Measurements from ENCODE around the gene CTTNBP2. TPM values are rescaled to one million over a fixed set of nuclear protein-coding genes. Genes with fewer than 3 reads are reported as not detected.

CTTNBP2 gene, protein sequence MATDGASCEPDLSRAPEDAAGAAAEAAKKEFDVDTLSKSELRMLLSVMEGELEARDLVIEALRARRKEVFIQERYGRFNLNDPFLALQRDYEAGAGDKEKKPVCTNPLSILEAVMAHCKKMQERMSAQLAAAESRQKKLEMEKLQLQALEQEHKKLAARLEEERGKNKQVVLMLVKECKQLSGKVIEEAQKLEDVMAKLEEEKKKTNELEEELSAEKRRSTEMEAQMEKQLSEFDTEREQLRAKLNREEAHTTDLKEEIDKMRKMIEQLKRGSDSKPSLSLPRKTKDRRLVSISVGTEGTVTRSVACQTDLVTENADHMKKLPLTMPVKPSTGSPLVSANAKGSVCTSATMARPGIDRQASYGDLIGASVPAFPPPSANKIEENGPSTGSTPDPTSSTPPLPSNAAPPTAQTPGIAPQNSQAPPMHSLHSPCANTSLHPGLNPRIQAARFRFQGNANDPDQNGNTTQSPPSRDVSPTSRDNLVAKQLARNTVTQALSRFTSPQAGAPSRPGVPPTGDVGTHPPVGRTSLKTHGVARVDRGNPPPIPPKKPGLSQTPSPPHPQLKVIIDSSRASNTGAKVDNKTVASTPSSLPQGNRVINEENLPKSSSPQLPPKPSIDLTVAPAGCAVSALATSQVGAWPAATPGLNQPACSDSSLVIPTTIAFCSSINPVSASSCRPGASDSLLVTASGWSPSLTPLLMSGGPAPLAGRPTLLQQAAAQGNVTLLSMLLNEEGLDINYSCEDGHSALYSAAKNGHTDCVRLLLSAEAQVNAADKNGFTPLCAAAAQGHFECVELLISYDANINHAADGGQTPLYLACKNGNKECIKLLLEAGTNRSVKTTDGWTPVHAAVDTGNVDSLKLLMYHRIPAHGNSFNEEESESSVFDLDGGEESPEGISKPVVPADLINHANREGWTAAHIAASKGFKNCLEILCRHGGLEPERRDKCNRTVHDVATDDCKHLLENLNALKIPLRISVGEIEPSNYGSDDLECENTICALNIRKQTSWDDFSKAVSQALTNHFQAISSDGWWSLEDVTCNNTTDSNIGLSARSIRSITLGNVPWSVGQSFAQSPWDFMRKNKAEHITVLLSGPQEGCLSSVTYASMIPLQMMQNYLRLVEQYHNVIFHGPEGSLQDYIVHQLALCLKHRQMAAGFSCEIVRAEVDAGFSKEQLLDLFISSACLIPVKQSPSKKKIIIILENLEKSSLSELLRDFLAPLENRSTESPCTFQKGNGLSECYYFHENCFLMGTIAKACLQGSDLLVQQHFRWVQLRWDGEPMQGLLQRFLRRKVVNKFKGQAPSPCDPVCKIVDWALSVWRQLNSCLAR (N-terminal part only)
- 3.1 and 6.1 TPM in 2 replicates for total RNA-seq
- 0.83 TPM for polyA plus RNA-seq (2012)

DNA sequence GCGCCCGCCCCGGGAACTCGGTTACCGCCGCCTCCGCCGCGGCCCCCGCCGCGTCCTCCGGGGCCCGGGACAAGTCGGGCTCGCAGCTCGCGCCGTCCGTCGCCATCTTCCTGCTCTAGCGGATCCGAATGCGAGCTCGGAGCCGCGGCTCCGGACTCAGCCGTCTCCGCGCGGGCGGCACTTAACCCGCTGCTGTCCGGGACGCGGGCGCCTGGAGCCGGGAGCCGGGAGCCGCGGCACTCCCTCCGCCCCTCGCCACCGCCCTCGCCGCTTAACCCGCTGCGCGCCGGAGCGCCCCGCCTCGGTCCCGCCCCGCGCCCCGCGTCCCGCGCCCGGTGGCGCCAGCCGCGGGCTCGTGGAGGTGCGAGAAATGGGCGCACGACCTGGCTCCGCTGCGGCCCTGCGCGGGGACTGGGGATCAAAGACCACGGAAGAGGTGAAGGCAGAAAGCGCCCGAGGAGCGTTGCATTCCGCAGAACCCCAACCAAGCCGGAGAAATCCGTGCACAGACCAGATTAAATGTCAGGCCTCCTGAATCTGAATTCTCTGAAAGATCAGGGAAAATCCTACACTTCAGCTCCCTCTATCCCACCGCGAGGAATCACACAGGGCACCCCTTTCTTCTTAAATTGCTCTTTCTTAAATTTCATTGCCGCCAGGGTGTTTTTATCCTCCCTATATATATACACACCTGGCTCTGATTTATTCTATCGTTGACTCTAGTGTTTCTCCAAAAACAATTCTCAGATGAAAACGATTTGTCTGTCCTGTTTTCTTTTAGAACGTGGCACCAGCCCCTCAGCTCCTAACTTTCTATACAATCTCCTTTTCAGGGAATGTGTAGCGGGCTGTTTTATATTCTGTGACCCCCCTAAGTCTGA is at the start of gene CTTNBP2:
TSS of gene CTTNBP2 (minus strand) at position 132 of the 881 bp plus-strand sequence. CDS start at position 106, 26 bp downstream.
- peak; percentile 70 for DNase-seq (ENCODE audit: low read depth)

DNA sequence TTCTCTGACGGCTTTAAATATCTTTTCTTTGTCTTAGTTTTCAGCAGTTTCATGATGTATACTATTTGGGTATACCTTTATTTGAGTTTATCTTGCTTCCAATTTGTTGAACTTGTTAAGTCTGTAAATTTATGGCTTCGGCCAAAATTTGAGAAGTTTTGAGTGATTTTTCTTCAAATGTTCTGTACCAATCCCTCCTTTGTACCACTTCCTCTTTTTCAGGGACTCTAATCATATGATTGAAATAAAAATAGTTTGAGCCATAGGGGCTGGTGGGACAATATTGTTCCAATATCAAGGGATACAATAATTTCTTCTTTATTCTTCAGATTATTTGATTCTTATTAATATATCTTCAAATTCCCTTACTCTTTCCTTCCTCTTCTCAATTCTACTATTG is 43.1 kb upstream of the CTTNBP2 start:
- DNase-seq (ENCODE audit: low read depth), result no peak

DNA sequence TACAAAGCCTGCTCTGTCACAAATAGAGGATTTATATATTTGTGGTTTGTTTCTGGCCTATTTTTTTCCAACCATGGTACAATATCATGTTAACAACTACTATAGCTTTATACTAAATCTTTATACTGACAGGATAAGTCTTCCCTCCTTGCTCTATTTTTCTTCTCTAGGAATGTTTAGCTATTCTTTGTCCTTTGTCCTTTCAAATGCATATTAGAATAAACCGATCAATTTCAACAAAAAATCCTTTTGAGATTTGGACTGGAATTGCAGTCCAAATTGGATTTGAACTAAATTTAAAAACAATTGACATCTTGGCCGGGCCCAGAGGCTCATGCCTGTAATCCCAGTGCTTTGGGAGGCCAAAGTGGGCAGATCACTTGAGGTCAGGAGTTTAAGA is 39.2 kb upstream of the CTTNBP2 start:
- DNase-seq (ENCODE audit: low read depth), result no peak

DNA sequence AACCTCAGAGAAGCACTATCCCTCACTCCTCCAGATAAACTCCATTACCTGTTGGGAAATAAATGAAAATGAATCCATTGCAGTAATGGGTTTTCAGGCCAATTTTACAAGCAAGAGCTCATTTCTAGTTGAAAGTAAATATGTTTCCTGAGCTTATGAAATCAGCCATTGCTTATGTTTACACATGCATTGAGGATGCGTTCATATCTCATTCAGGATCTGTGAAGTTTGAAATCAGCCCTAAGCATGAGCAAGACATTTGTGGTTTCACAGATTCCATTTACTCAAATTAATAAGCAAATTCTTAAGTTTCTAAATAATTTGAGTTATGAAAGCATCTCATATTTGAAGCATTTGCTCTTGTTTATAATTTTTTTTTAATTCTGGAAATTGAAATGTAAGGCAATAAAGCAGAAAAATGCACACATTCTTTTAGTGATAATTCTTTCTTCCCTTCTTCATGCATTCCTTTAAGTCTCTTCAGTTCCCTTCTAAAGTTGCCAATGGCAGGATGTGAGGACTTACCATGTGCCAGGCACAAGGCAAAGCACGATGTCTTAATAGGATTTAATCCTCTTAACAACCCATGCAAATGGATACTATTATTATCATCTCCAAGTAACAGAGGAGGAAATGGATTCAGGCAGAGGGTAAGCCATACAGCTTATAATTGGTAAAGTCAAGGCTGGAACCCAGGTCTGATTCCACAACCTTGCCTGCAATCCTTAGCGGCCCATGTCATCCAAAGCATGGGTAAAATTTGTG is 35.0 kb upstream of the CTTNBP2 start:
- DNase-seq (ENCODE audit: low read depth), result no peak

DNA sequence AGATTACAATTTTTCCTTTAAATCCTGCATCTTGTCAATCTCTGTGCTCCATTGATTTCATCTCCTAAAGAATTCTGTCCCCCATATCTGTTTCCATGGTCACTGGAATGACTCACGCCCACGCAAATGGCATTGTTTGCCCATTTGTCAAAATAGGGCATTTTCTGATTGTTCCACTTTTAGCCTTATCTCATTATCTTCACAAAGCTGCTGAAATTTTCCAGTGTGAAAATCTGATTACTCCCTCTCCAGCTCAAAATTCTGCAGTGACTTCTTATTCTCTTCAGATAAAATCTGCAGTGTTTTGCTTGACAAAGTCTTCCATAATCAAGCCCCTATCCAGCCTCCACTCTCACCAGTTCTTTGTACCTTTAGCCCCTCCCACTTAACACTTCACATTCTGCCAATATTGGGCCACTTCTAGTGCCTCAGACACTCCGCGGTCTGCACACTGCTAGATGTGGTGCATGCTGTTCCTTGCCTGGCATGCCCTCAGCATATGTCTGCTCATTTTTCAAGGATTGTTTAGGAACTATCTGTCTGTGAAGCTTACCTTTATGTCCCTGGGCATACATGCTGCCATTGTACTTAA is 33.9 kb upstream of the CTTNBP2 start:
- DNase-seq (ENCODE audit: low read depth), result peak; percentile 1

DNA sequence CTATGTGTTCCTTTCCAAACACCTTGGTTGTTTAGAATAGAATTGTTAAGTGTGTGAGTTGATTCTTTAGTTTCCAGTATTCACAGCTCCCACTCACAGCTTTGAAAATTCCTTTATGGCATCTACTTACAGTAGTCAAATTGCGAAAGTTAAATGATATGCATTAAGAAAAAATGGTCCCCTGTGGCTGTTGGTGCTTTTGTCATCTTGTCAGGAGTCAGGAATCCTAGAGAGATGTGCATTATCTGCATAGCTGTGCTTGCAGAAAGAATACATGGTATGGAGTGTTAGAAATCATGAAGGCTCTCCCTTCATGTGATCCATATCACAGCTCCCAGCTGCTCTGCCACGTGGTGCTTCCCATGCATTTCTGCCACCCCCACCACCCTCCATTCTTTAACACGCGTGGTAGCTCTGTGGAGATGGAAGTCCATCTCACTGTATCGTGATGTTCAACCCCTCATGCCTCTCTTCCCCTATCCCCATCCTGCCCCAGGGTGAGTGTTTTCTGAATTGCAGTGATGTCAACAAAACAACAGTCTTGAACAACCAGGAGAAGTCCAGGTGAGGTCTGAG is 29.2 kb upstream of the CTTNBP2 start:
- no peak for DNase-seq (ENCODE audit: low read depth)

DNA sequence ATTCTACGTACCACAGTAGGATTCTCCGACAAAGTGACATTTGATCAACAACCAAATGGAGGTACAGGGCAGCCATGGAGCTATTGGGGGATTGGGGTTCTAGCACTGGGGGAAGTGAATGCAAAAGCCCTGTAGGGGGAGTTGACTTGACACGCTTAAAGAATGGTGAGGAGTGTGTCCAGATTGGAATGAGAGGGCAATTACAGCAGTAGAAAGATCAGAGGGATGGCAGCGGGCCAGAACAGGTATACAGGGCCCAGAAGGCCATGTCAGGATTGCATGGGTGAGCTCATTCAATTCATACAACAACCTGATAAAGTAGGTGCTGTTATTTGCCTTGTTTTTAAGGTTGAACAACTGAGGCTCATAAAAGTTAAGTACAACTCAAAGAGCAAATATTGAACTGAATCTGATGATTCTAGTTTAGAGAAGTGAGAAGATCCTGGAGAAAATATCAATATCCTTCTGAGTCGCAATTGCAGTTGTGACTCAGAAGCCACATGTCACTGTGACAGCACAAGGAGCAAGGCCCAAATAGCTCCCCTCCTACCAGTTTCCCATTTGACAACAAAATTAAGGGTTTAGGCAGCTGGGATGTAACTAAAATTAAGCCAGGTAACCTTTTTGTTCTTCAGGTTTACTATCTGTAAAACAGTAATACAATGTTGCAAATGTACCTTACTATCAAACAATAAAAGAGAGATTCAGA is 28.0 kb upstream of the CTTNBP2 start:
- DNase-seq (ENCODE audit: low read depth), result no peak

DNA sequence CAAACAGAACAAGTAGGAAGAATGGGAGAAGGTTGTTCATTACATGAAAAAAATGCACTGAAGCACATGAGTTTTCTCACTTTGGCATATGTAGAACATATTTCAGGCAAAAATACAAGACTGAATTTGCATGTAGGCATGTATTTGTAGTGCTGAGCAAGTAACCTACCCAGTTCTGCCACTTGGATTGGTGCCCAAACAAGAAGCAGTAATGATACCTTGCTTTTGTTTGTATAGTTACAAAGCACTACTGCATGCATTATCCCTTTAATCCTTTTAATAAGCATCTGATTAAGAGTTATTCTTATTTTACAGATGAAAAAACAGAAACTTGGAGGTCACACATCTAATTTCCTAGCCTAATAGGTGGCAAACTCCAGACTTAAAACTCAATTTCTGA is 23.1 kb upstream of the CTTNBP2 start:
- no peak for DNase-seq (ENCODE audit: low read depth)

DNA sequence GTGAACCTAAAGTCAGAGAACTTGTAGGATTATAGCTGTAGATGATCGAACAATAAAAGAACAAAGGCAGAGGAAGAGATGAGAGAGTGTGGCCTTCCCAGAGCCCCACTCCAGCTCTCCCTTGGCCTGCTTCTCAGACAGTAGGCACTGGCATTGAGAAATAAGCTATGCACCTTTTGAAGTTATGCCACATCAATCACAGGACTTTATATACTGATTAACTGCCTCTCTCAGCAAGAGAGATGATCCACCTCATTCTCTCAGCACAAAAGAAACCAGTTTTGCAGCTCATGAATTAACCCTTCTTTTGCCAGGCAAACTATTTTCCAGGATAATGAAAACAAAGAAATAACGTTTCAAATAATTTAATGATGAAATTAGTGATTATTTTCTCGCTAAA is 22.0 kb upstream of the CTTNBP2 start:
- DNase-seq (ENCODE audit: low read depth), result no peak

DNA sequence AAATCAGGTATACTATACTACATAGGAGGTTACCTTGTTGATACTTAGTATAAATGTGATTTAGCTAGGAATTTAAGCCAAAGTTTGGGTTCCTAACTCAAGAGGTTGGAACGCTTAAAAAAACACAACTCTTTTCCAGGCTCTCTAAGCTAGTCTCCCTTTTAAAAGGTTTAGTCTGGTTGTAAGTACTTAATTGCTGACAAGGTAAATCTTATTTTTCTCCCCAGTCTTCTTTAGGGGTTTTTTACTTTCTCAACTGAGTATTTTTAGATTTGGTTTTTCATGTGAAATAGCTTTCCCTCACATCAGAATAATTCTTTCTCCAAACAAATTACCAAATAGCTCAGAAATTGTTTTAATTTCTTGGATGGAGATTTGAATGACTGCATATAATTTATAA is 20.8 kb upstream of the CTTNBP2 start:
- no peak for DNase-seq (ENCODE audit: low read depth)

DNA sequence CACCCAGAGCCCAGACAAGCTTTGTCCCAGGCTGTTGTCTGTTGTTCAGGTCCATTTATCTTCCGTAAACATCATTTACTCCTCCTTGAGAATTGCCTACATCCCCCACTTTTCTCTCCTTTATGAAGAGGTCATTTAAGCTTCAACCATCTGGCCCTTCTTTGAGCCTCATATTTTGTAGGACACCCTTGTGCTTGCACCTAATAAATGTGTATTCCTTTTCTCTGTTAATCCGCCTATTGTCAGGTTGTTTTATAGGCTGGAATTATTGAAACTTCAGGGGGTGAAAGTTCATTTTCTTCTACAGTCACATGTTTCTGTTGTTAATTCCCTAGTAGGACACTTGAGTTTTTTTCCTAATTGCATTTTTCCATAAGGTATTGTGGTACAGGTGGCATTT is 19.6 kb upstream of the CTTNBP2 start:
- DNase-seq (ENCODE audit: low read depth), result no peak

DNA sequence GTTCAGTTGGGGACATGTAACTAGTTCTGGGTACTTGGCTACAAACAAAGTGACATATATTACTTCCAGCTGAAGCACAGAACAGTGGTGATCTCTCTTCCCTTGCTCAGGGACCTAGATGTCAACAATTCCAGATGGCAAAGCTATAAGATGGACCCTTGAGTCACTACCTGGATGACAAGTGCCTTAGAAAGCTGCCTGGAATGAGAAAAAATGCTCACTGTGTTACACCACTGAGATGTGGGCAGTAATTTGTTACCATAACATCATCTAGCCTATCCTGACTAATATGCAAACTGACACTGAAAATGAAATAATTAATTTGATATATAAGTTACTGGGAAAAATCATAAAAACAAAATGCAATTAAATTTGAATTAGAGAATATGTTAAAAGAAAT is 16.4 kb upstream of the CTTNBP2 start:
- DNase-seq (ENCODE audit: low read depth), result no peak

DNA sequence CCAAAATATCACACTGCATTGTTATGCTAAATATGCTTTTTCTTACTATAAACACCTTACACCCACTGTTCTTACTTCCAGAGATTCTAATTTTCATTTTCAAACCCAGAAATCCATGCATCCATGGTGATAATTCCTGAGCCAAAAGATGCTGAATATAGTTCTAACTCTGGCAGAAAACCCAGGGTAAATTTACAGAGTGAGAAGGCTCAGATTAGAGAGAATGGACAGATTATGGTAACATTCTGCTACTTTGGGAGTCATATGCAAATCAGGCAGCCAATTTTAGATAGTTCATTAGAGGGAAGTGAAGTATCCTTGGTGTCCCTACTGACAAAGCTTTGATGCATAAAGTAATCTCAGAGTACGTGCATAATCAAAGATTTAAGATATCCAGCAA is 15.4 kb upstream of the CTTNBP2 start:
- no peak for DNase-seq (ENCODE audit: low read depth)

DNA sequence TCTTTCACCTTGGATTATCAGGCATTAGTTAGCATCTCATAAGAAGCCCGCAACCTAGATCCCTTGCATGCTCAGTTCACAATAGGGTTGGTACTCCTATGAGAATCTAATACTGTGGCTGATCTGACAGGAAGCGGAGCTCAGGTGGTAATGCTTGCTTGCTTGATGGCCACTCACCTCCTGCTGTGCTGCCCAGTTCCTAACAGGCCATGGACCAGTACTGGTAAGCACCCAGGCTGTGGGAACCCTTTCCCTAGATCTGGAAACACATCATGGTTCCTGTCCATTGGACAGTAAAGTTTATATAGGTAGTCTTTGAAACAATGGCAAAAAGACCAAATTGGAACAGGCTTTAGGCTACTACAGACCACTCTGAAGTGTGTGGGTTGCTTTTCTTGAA is 9.4 kb upstream of the CTTNBP2 start:
- DNase-seq (ENCODE audit: low read depth), result no peak

DNA sequence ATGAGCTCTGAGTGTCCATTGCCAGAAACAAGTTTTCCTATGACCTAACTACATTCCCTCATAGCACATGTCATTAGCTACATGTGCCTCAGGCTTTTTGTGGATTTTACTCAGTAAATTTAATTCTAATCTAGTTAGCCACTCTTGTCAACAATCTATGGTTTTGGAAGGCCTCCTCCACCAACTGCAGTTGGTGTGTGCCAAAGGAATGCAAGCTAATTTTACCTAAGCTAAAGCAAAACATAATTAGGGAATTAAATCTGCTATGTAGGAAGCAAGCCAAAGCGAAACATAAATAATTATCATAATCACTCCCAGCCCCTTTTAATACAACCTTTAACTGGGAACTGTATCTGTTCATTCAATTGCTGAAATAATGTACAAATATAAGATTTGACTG is 3.5 kb upstream of the CTTNBP2 start:
- DNase-seq (ENCODE audit: low read depth), result no peak

DNA sequence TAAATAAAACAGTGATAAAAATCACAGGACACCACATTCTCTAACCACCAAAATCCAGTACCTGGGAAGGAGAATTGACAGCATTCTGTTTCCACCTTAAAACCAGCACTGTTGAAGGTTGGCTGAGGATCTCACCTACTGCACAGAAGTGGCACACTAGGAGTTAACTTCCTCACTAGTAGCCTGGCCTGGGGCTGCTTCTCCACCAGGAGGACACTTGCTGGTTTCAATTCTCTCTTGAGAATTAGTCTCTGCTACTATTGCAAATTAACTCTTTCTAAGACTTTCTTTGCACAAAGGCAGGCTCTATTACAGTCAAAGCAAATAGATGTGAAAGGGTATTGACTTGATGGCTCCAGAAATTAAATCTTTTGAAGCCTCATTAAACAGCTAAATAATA is 2.3 kb upstream of the CTTNBP2 start:
- peak; percentile 37 for DNase-seq (ENCODE audit: low read depth)

DNA sequence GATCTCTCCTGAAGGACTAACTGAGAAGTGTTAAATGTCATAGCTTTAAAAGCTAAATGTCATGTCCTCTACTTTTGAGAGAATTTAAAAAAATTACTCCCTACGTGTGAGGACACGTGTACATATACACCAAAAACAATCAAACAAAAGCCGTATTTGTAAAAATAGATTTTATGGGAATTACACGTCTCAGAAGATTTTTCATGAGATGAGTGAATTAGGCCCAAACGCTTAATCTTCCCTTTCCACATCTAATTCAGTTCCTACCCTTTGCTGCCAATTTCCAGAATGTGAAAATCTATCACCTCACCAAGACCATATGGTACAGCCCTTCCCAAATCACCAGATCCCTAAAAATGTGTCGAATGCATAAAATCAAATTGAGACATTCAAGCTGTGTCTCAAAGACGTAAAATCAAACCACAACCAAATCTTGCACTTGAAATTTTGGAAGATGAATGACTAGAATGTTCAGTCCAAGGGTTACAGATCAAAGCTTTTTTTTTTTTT is 1.0 kb upstream of the CTTNBP2 start:
- DNase-seq (ENCODE audit: low read depth), result no peak
